Mesenchymal stem cell (in vitro differentiated cells and primary cell): ENCODE data around the gene LYPD3.

ENCODE experiments used
- DNase-seq: peaks from one replicate; pipeline ENCODE4 v3.0.0-alpha.2; 2013
- H2AFZ ChIP-seq: one replicate; pipeline ENCODE4 v1.6.1; 2013; ENCODE audit warnings: low read depth, mild to moderate bottlenecking, control low read depth, inconsistent platforms, low read length, moderate library complexity
- H2AK5ac ChIP-seq: 2 replicates; pipeline ENCODE4 v1.6.1; 2013; ENCODE audit warnings: low read length, moderate library complexity, mild to moderate bottlenecking, inconsistent platforms; ENCODE audit not compliant: severe bottlenecking
- H2BK120ac ChIP-seq: one replicate; pipeline ENCODE4 v1.6.1; 2013; ENCODE audit warnings: low read depth, mild to moderate bottlenecking, inconsistent platforms, low read length, moderate library complexity
- H2BK12ac ChIP-seq, 2 experiments: one replicate each; pipeline ENCODE4 v1.6.1; 2013; ENCODE audit warnings: inconsistent platforms in 2 of 2, low read length in 2 of 2, mild to moderate bottlenecking in 2 of 2, moderate library complexity in 2 of 2, control low read depth in 1 of 2
- H2BK15ac ChIP-seq: one replicate; pipeline ENCODE4 v1.6.1; 2013; ENCODE audit warnings: mild to moderate bottlenecking, low read depth, inconsistent platforms; ENCODE audit not compliant: poor library complexity, severe bottlenecking
- H2BK5ac ChIP-seq: 2 replicates; pipeline ENCODE4 v1.6.1; 2013; ENCODE audit warnings: low read depth, mild to moderate bottlenecking, low read length, control low read depth, inconsistent platforms; ENCODE audit not compliant: poor library complexity, severe bottlenecking
- H3K14ac ChIP-seq, 2 experiments: one replicate each; pipeline ENCODE4 v1.6.1; 2013; ENCODE audit warnings: inconsistent platforms in 2 of 2, low read length in 2 of 2, control low read depth in 1 of 2, mild to moderate bottlenecking in 1 of 2, moderate library complexity in 1 of 2
- H3K18ac ChIP-seq, 2 experiments: one replicate each; pipeline ENCODE4 v1.6.1; 2013; ENCODE audit warnings: inconsistent platforms in 2 of 2, low read length in 2 of 2, control low read depth in 1 of 2, low read depth in 1 of 2, mild to moderate bottlenecking in 1 of 2
- H3K23ac ChIP-seq, 2 experiments: one replicate each; pipeline ENCODE4 v1.6.1; 2013; ENCODE audit warnings: inconsistent platforms in 2 of 2, low read length in 2 of 2, mild to moderate bottlenecking in 2 of 2, moderate library complexity in 2 of 2, control low read depth in 1 of 2
- H3K27ac ChIP-seq: 2 replicates; pipeline ENCODE4 v1.5.1; 2013; ENCODE audit warnings: mild to moderate bottlenecking, moderate library complexity, low read length, control low read depth, inconsistent platforms; ENCODE audit not compliant: poor library complexity, severe bottlenecking
- H3K27me3 ChIP-seq, 2 experiments: 2 replicates each; pipeline versions ENCODE4 v1.6.1 to v1.7.0; 2013; ENCODE audit warnings: low read length in 2 of 2, mild to moderate bottlenecking in 2 of 2, moderate library complexity in 2 of 2, control low read depth in 1 of 2, inconsistent platforms in 1 of 2; ENCODE audit not compliant: control insufficient read depth in 1 of 2, insufficient read depth in 1 of 2
- H3K36me3 ChIP-seq, 2 experiments: 2 replicates each; pipeline versions ENCODE4 v1.6.1 to v1.7.0; 2013; ENCODE audit warnings: low read length in 2 of 2, control low read depth in 1 of 2, inconsistent platforms in 1 of 2, low read depth in 1 of 2, mild to moderate bottlenecking in 1 of 2; ENCODE audit not compliant: insufficient read depth in 2 of 2, control insufficient read depth in 1 of 2
- H3K4ac ChIP-seq, 2 experiments: one replicate each; pipeline ENCODE4 v1.6.1; 2013; ENCODE audit warnings: inconsistent platforms in 2 of 2, low read length in 2 of 2, mild to moderate bottlenecking in 2 of 2, moderate library complexity in 2 of 2, control low read depth in 1 of 2, low read depth in 1 of 2
- H3K4me1 ChIP-seq: 2 replicates; pipeline ENCODE4 v1.6.1; 2013; ENCODE audit warnings: low read depth, low read length, control low read depth; ENCODE audit not compliant: control insufficient read depth, insufficient read depth
- H3K4me2 ChIP-seq: 2 replicates; pipeline ENCODE4 v1.6.1; 2013; ENCODE audit warnings: low read length, mild to moderate bottlenecking, inconsistent platforms; ENCODE audit not compliant: poor library complexity, severe bottlenecking
- H3K4me3 ChIP-seq, 2 experiments: 2 replicates each; pipeline versions ENCODE4 v1.5.1 to v1.7.0; 2013; ENCODE audit warnings: low read length in 2 of 2, mild to moderate bottlenecking in 2 of 2, control low read depth in 1 of 2, low read depth in 1 of 2; ENCODE audit not compliant: insufficient read depth in 1 of 2
- H3K79me1 ChIP-seq: replicated peaks from 2 replicates; pipeline ENCODE4 v1.6.1; 2013; ENCODE audit warnings: mild to moderate bottlenecking, control low read depth, low read length, inconsistent platforms; ENCODE audit not compliant: poor library complexity, severe bottlenecking
- H3K9ac ChIP-seq: 2 replicates; pipeline ENCODE4 v1.7.0; 2013; ENCODE audit warnings: mild to moderate bottlenecking, low read length, moderate library complexity
- H3K9me3 ChIP-seq: 2 replicates; pipeline ENCODE4 v1.7.0; 2013; ENCODE audit warnings: mild to moderate bottlenecking, low read length; ENCODE audit not compliant: control insufficient read depth
- H4K8ac ChIP-seq: one replicate; pipeline ENCODE4 v1.6.1; 2013; ENCODE audit warnings: inconsistent platforms, mild to moderate bottlenecking, low read length, moderate library complexity
- H4K91ac ChIP-seq: one replicate; pipeline ENCODE4 v1.6.1; 2013; ENCODE audit warnings: mild to moderate bottlenecking, low read length, inconsistent platforms
- WGBS: methylation state at CpG from one replicate; pipeline ENCODE4 v1.1.7; 2013; ENCODE audit warnings: mixed read lengths; 5-methylcytosine and 5-hydroxymethylcytosine counted together

The LYPD3 gene

DNA sequence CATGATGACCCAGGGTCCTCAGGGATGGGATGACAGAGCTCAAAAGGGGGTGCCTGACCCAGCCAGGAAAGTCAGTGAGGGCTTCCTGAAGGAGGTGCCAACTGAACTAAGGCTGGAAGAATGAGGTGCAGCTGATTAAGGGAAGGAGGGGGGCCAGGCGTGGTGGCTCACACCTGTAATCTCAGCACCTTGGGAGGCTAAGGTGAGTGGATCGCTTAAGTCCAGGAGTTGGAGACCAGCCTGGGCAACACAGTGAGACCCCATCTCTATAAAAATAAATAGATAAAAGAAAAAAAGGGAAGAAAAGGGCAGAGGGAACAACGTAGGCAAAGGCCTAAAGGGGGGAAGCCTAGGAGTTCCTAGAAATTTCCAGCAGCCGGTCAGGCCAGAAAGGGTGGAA is 9.1 kb upstream of the LYPD3 start:
- Histone ChIP-seq H4K8ac (no peak overlapping the region), H3K18ac (no peak overlapping the region), H3K79me1 (no peaks in the 10 kb centered on the region), H4K91ac (no peak overlapping the region), H3K27ac (no peak overlapping the region), H3K9me3 (no peaks in the 10 kb centered on the region), H2BK15ac (no peak overlapping the region), H3K4me1 (peaks cover 6% of the 10 kb centered on the region), H2AK5ac (no peak overlapping the region), H3K27me3 (no peaks in the 10 kb centered on the region), H3K4me2 (no peak overlapping the region), H3K14ac (no peak overlapping the region), H3K4ac (no peak overlapping the region), H3K9ac (peak overlapping the region; percentile 27), H2BK5ac (no peak overlapping the region), H2BK120ac (no peak overlapping the region), H3K4me3 (no peak overlapping the region), H3K36me3 (peaks cover 0 to 10% of the 10 kb centered on the region in 2 experiments), H3K23ac (no peak overlapping the region), H2AFZ (no peak overlapping the region), H2BK12ac (no peak overlapping the region)
- DNase-seq = no peak
- 82% methylated on average over 2 of the region's 4 CpGs for whole genome bisulfite sequencing

- Histone ChIP-seq H3K79me1 (no peaks in the 10 kb centered on the region), H3K14ac (no peak overlapping the region), H3K9ac (no peak overlapping the region), H3K4me2 (no peak overlapping the region), H3K4me1 (peaks cover 5% of the 10 kb centered on the region), H4K8ac (no peak overlapping the region), H3K9me3 (no peaks in the 10 kb centered on the region), H2BK5ac (no peak overlapping the region), H3K23ac (no peak overlapping the region), H3K27ac (no peak overlapping the region), H3K4me3 (no peak overlapping the region), H2BK12ac (no peak overlapping the region), H4K91ac (no peak overlapping the region), H3K18ac (no peak overlapping the region), H3K36me3 (no peaks in the 10 kb centered on the region), H2AFZ (no peak overlapping the region), H2BK120ac (no peak overlapping the region), H2BK15ac (no peak overlapping the region), H3K27me3 (no peaks in the 10 kb centered on the region), H3K4ac (no peak overlapping the region), H2AK5ac (no peak overlapping the region)
- WGBS = 86% methylated on average over 5 of the region's 5 CpGs
- no peak for DNase-seq
Observed at GRCh38 chr19:43471091-43471490, 5.7 kb upstream of the LYPD3 start.

DNA sequence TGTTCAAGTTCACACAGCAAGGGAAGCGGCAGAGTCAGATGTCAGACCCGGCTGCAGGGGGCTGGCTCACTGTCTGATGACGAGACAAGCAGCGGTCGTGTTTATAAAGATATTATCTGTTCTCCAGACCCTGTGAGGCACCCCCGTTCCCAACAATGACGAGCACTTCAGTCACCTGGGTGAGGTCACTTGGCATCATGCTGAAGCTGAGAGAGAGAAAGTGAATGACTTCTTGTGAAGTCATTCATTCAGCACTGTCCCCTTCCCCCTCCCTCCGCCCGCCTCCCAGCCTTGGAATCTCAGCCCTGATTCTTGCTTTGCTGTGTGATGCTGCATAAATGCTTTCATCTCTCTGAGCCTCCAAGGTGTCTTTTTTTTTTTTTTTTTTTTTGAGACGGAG is 4.9 kb upstream of the LYPD3 start:
- Histone ChIP-seq H2AK5ac (no peak overlapping the region), H4K8ac (no peak overlapping the region), H3K4me1 (peaks cover 8% of the 10 kb centered on the region), H2BK120ac (no peak overlapping the region), H3K4me2 (no peak overlapping the region), H2BK12ac (no peak overlapping the region), H3K9me3 (no peaks in the 10 kb centered on the region), H3K27ac (no peak overlapping the region), H3K27me3 (peaks cover 0 to 5% of the 10 kb centered on the region in 2 experiments), H3K14ac (no peak overlapping the region), H2BK5ac (no peak overlapping the region), H2AFZ (no peak overlapping the region), H4K91ac (no peak overlapping the region), H3K23ac (no peak overlapping the region), H3K4ac (no peak overlapping the region), H3K9ac (no peak overlapping the region), H2BK15ac (no peak overlapping the region), H3K79me1 (no peaks in the 10 kb centered on the region), H3K18ac (no peak overlapping the region), H3K36me3 (no peaks in the 10 kb centered on the region), H3K4me3 (no peak overlapping the region)
- DNase-seq = peak; percentile 22
- WGBS = 67% methylated on average over 9 of the region's 10 CpGs

- no peak overlapping the region for H3K4me3 ChIP-seq
- no peak overlapping the region for H4K91ac ChIP-seq
- no peak overlapping the region for H3K9ac ChIP-seq
- no peak overlapping the region for H3K4ac ChIP-seq
- H3K27ac ChIP-seq = no peak overlapping the region
- WGBS = 36% methylated on average over 1 of the region's 1 CpG
- H2AFZ ChIP-seq = no peak overlapping the region
- no peak overlapping the region for H3K18ac ChIP-seq
- H2BK5ac ChIP-seq = no peak overlapping the region
- no peak for DNase-seq
- no peaks in the 10 kb centered on the region for H3K79me1 ChIP-seq
- H3K23ac ChIP-seq = no peak overlapping the region
- peaks cover 10% of the 10 kb centered on the region for H3K4me1 ChIP-seq
- no peak overlapping the region for H2BK15ac ChIP-seq
- H2BK12ac ChIP-seq = no peak overlapping the region
- no peak overlapping the region for H4K8ac ChIP-seq
- no peak overlapping the region for H2BK120ac ChIP-seq
- H3K27me3 ChIP-seq = peaks cover 0 to 7% of the 10 kb centered on the region in 2 experiments
- no peak overlapping the region for H2AK5ac ChIP-seq
- H3K4me2 ChIP-seq = no peak overlapping the region
- no peak overlapping the region for H3K14ac ChIP-seq
- no peaks in the 10 kb centered on the region for H3K9me3 ChIP-seq
- no peaks in the 10 kb centered on the region for H3K36me3 ChIP-seq
Observed at GRCh38 chr19:43469160-43469480, 3.7 kb upstream of the LYPD3 start.
